Progenitor cell of endocrine pancreas (in vitro differentiated cells): ENCODE measurements around the gene FHOD3. TPM values are rescaled to one million over a fixed set of nuclear protein-coding genes. Genes with fewer than 3 reads are reported as not detected.

Experiments
- DNase-seq: peaks from one replicate; pipeline ENCODE4 v3.0.0; 2021; ENCODE audit warnings: low spot score; ENCODE audit not compliant: unreplicated experiment
- H3K27ac Mint-ChIP-seq: 2 replicates; pipeline ENCODE4 v1.8.0; 2021; ENCODE audit warnings: mild to moderate bottlenecking, moderate library complexity, mixed read lengths
- H3K27me3 Mint-ChIP-seq: 2 replicates; pipeline ENCODE4 v1.8.0; 2021; ENCODE audit warnings: mixed read lengths
- H3K36me3 Mint-ChIP-seq: 2 replicates; pipeline ENCODE4 v1.8.0; 2022; ENCODE audit warnings: mixed read lengths; ENCODE audit not compliant: insufficient read depth
- H3K4me1 Mint-ChIP-seq: 2 replicates; pipeline ENCODE4 v1.8.0; 2021; ENCODE audit warnings: low read depth, mixed read lengths
- H3K4me3 Mint-ChIP-seq: 2 replicates; pipeline ENCODE4 v1.8.0; 2021; ENCODE audit warnings: low read depth, mild to moderate bottlenecking, moderate library complexity, mixed read lengths
- H3K9me3 Mint-ChIP-seq: 2 replicates; pipeline ENCODE4 v1.8.0; 2021; ENCODE audit warnings: low read depth, mixed read lengths
- total RNA-seq: library from RNA; stranded (reverse); gene quantifications from 2 replicates; pipeline ENCODE4 v1.2.1, GENCODE V29; 2021
- TF ChIP-seq, protein P1 (sequence below): fragments of 200-600 bp; sonication (generic); IDR thresholded peaks from one replicate; pipeline ENCODE4 v1.5.0; 2021; ENCODE audit warnings: antibody characterized with exemption, mild to moderate bottlenecking; ENCODE audit not compliant: unreplicated experiment

Gene FHOD3
- total RNA-seq, 1 donor from 2014 or later, result 1.6 TPM

DNA sequence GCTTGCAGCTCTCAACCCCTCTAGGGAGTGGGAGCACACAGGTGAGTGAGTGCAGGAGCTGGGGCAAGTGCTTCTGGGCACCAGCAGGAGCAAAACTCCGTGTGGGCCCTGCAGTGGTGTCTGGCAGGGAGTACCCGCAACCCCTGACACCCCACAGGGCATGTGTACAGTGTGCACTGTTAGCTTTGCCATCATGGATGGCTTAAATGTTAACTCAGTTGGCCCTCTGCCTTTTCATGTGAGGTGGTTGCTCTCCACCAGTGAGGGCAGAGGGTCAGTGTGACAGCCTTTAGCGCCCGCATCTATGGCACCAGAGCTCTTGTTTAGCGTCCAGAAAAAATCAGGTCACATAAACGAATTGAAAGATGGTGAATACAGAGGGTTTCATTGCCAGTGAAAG, 438.6 kb downstream of the FHOD3 start:
- no peak overlapping the region for H3K27ac Mint-ChIP-seq
- TF ChIP-seq, protein P1, sequence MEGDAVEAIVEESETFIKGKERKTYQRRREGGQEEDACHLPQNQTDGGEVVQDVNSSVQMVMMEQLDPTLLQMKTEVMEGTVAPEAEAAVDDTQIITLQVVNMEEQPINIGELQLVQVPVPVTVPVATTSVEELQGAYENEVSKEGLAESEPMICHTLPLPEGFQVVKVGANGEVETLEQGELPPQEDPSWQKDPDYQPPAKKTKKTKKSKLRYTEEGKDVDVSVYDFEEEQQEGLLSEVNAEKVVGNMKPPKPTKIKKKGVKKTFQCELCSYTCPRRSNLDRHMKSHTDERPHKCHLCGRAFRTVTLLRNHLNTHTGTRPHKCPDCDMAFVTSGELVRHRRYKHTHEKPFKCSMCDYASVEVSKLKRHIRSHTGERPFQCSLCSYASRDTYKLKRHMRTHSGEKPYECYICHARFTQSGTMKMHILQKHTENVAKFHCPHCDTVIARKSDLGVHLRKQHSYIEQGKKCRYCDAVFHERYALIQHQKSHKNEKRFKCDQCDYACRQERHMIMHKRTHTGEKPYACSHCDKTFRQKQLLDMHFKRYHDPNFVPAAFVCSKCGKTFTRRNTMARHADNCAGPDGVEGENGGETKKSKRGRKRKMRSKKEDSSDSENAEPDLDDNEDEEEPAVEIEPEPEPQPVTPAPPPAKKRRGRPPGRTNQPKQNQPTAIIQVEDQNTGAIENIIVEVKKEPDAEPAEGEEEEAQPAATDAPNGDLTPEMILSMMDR, result no peak
- peaks cover 7% of the 10 kb centered on the region for H3K36me3 Mint-ChIP-seq
- no peak overlapping the region for H3K4me3 Mint-ChIP-seq
- H3K27me3 Mint-ChIP-seq, result no peaks in the 10 kb centered on the region
- DNase-seq, result no peak
- H3K9me3 Mint-ChIP-seq, result peaks cover 14% of the 10 kb centered on the region
- H3K4me1 Mint-ChIP-seq, result no peaks in the 10 kb centered on the region

DNA sequence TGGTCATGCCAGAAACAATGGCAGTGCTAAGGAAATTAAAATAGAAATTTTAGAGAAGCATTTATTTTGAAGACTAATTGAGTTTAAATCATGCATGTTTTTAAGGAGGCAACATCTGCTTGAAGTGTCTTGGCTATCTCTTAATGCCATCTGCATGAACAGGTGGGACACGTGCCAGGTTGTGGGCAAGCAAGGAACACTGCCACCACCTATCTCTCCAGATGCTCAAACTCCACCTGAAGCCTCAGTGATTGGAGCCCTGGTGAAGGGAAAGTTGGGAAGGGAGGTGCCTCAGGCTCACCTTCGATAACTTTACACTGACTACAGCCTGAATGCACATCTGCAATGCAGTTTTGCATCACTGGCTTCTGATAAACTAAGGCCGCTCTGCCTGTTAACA, 439.8 kb downstream of the FHOD3 start:
- no peak overlapping the region for H3K27ac Mint-ChIP-seq
- no peak for DNase-seq
- H3K4me1 Mint-ChIP-seq, result no peaks in the 10 kb centered on the region
- H3K9me3 Mint-ChIP-seq, result peaks cover 7% of the 10 kb centered on the region
- H3K27me3 Mint-ChIP-seq, result no peaks in the 10 kb centered on the region
- TF ChIP-seq, protein P1, result no peak
- peaks cover 7% of the 10 kb centered on the region for H3K36me3 Mint-ChIP-seq
- no peak overlapping the region for H3K4me3 Mint-ChIP-seq

DNA sequence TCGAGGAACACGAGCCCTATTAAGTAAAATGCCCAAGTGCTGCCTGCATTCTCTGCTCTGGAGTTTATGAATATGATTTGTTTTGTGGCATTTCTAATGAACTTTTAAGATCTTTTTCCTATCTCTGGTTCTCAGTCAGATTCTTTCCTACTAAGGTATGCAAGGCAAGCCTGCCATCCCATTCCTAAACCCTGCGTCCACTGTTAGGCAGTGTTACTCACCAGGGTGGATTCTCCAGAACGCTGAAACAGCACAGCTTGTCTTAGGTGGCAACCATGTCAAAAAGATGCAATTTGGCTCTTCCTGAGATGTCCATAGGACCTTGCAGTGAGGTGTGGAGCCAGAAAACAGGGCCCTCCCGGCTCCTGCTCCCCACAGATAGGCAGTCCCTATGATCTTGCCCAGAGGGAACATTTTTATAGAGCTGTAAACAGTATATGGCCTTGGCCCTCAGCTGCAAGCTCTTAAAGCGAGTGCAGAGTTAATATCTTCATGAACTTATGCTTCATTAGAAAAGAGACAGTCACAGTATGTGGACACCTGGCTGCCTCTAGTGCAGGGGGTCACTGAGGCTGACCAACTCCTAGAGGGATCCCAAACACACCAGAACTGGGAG, 446.9 kb downstream of the FHOD3 start:
- DNase-seq, result no peak
- Mint-ChIP-seq H3K4me3 (no peak overlapping the region), H3K27ac (no peak overlapping the region), H3K9me3 (no peaks in the 10 kb centered on the region), H3K4me1 (no peaks in the 10 kb centered on the region), H3K36me3 (no peaks in the 10 kb centered on the region), H3K27me3 (peaks cover 2% of the 10 kb centered on the region)
- TF ChIP-seq, protein P1, result no peak

DNA sequence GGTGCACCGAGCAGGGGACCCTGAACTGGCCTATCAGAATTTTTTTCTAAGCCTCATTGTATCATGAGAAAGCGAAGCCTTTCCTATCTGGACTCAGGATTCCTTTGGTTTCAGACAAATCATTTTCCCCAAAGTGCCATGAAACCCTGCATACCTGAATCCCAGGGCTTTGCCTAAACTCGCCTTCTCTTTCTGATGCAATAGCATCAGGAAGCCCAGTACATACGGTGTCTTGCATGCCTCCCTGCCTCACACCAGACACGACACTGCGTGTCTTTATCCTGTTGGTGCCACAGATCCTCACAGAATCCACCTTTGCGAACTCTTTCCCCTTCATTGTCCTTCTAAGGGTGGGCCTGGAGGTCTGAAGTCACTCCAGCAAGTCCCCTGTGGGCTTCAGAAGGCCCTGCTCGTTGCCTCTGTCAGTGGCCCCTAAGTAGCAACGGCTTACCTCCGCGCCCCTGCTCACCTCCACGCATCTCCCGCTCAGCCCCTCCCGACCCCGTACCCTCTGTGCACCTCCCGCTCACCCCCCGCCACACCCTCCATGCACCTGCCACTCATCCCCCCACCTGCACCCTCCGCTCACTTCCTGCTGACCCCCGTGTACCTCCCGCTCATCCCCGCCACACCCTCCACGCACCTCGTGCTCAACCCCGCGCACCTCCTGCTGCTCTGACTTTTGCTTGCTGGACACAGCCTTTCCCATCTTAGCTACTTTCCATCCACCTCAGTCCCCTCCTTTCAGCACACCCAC, 447.9 kb downstream of the FHOD3 start:
- H3K27ac Mint-ChIP-seq, result no peak overlapping the region
- TF ChIP-seq, protein P1, result no peak
- peaks cover 2% of the 10 kb centered on the region for H3K27me3 Mint-ChIP-seq
- H3K4me1 Mint-ChIP-seq, result no peaks in the 10 kb centered on the region
- H3K36me3 Mint-ChIP-seq, result no peaks in the 10 kb centered on the region
- no peaks in the 10 kb centered on the region for H3K9me3 Mint-ChIP-seq
- DNase-seq, result no peak
- no peak overlapping the region for H3K4me3 Mint-ChIP-seq

DNA sequence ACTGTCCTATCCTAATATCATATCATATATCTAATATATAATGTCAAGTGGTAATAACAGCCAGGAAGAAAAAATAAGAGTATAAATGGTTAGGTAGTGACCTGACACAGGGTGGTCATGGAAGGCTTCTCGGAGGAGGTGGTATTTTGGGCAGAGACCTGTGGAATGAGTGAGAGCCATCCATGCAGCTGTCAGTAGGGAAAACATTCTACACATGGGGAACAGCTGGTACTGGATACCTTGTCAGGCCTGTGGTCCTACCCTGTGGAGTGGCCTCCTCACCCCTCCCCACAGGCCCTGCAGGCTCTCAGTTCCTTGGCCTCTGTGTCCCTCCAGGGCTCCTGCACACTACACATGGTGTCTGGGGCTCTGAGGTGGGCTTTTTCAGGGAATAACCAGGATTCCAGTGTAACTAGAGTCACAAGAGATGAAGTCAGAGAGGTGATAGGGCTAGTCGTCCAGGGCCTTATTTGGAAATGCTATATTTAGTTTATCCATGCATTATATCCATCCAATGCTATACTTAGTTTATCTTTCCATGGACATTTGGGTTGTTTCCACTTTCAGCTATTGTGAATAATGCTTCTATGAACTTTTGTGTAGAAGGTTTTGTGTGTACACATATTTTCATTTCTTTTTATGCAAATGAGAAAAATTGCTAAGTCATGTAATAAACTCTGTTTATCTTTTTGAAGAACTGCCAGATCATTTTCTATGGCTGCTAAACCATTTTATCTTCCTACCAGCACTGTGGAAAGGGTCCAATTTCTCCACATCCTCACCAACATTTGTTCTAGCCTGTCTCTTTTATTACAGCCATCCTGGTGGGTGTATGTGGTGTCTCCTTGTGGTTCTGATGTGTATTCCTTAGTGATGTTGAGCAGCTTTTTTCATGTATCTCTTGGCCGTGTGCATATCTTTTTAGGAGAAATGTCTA, 455.7 kb downstream of the FHOD3 start:
- Mint-ChIP-seq H3K4me1 (no peaks in the 10 kb centered on the region), H3K27me3 (no peaks in the 10 kb centered on the region), H3K36me3 (no peaks in the 10 kb centered on the region), H3K9me3 (no peaks in the 10 kb centered on the region), H3K27ac (no peak overlapping the region), H3K4me3 (no peak overlapping the region)
- TF ChIP-seq, protein P1, result no peak
- no peak for DNase-seq
